Measurements from ENCODE around the gene SSC5D. TPM values are rescaled to one million over a fixed set of nuclear protein-coding genes. Genes with fewer than 3 reads are reported as not detected.

Gene SSC5D
- total RNA-seq, 2 experiments from 2014 or later = 0.42 to 1.3 TPM

DNA sequence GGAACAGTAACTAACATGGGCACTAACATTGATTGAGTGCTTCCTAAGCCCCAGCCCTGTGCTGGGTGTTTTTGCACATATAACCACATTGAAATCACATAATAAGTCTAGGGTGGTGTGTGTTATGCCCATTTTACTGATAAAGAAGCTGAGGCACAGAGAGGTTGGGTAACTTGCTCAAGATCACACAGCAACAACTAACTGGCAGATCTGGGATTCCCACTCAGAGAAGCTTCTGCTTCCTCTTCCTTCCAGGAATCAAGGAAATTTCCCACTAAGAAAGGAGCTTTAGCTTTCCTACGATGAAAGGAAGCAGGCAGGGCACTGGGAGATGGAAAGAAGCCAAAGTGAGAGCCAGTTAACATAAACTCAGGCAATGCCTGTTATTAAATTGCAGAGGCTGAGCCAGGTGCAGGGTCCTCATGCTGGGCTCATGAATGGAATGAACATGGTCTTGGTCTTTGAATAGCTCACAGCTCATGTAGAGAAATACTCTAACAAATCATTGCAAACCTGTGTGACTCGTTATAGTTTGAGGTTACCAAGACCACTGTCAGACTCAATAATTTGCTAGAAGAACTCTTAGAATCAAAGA lies 10.1 kb downstream of the SSC5D start:
- Mint-ChIP-seq H3K27me3 (no peaks in the 10 kb centered on the region), H3K4me3 (no peak overlapping the region), H3K9me3 (no peaks in the 10 kb centered on the region), H3K27ac (no peak overlapping the region), H3K4me1 (ENCODE audit: low read depth) (peaks cover 3% of the 10 kb centered on the region), H3K36me3 (ENCODE audit: low read depth) (no peaks in the 10 kb centered on the region)
- Histone ChIP-seq H3K27ac (ENCODE audit: low read depth in 1 of 2, low read length in 2 of 2) (no peak overlapping the region), H3K4me1 (ENCODE audit: insufficient read depth, low read length) (peaks cover 8% of the 10 kb centered on the region), H3K4me3 (ENCODE audit: low read length) (no peak overlapping the region), H3K9me3 (ENCODE audit: control insufficient read depth in 1 of 2, insufficient read depth in 1 of 2, low read length in 2 of 2) (no peaks in the 10 kb centered on the region), H3K36me3 (ENCODE audit: insufficient read depth, low read length) (no peaks in the 10 kb centered on the region), H3K27me3 (ENCODE audit: control insufficient read depth in 1 of 2, insufficient read depth in 2 of 2, low read length in 2 of 2) (no peaks in the 10 kb centered on the region)
- ChIA-PET CTCF (interaction anchor here (0.8 kb wide), 1 partner anchor 30 kb away, joined by 5 read pairs; no protein-coding TSS in a partner anchor), POLR2A (interaction anchor here (0.6 kb wide), 1 partner anchor 90 kb away, joined by 4 read pairs; no protein-coding TSS in a partner anchor)
- intact Hi-C loops (cut with DNase I, micrococcal nuclease) = no loop called here
- TF ChIP-seq, protein P1, sequence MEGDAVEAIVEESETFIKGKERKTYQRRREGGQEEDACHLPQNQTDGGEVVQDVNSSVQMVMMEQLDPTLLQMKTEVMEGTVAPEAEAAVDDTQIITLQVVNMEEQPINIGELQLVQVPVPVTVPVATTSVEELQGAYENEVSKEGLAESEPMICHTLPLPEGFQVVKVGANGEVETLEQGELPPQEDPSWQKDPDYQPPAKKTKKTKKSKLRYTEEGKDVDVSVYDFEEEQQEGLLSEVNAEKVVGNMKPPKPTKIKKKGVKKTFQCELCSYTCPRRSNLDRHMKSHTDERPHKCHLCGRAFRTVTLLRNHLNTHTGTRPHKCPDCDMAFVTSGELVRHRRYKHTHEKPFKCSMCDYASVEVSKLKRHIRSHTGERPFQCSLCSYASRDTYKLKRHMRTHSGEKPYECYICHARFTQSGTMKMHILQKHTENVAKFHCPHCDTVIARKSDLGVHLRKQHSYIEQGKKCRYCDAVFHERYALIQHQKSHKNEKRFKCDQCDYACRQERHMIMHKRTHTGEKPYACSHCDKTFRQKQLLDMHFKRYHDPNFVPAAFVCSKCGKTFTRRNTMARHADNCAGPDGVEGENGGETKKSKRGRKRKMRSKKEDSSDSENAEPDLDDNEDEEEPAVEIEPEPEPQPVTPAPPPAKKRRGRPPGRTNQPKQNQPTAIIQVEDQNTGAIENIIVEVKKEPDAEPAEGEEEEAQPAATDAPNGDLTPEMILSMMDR (IDR thresholded peaks at IDR 0.05) = no peak
- DNase-seq (no peak), ATAC-seq (ENCODE audit: poor library complexity) (no peak)

DNA sequence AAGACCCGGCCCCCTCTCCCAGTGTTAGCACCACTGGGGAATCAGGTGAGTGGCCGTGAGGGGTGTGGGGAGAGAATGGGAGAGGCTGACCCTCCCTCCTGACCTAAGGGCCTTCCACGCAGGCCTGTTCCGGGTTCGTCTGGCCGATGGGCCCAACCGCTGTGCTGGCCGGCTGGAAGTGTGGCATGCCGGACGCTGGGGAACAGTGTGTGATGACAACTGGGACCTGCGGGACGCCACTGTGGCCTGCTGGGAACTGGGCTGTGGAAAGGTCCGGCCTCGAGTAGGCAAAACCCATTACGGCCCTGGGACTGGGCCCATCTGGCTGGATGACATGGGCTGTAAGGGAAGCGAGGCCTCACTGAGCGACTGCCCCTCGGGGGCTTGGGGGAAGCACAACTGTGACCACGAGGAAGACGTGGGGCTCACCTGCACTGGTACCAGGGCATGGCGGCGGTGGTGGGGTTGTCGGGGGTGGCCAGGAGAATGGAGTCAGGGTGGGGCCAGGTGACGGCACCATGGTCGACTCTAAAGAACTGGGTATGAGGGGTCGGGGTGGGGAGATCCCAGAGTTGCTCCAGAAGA lies 12.2 kb downstream of the SSC5D start:
- intact Hi-C loops (cut with DNase I, micrococcal nuclease) = loop anchor here (5.0 to 10.0 kb wide), 4 partner anchors 196 to 846 kb away; no protein-coding TSS in a partner anchor
- TF ChIP-seq, protein P1 (IDR thresholded peaks at IDR 0.05) = no peak
- Histone ChIP-seq H3K9me3 (ENCODE audit: control insufficient read depth in 1 of 2, insufficient read depth in 1 of 2, low read length in 2 of 2) (no peaks in the 10 kb centered on the region), H3K27ac (ENCODE audit: low read depth in 1 of 2, low read length in 2 of 2) (no peak overlapping the region), H3K4me3 (ENCODE audit: low read length) (no peak overlapping the region), H3K4me1 (ENCODE audit: insufficient read depth, low read length) (peaks cover 13% of the 10 kb centered on the region), H3K27me3 (ENCODE audit: control insufficient read depth in 1 of 2, insufficient read depth in 2 of 2, low read length in 2 of 2) (no peaks in the 10 kb centered on the region), H3K36me3 (ENCODE audit: insufficient read depth, low read length) (no peaks in the 10 kb centered on the region)
- peaks cover 12% of the 10 kb centered on the region for H3K4me1 Mint-ChIP-seq (ENCODE audit: low read depth)
- no peak overlapping the region for H3K27ac Mint-ChIP-seq
- no peaks in the 10 kb centered on the region for H3K27me3 Mint-ChIP-seq
- CTCF ChIA-PET = no interaction called here
- POLR2A ChIA-PET = no interaction called here
- no peak overlapping the region for H3K4me3 Mint-ChIP-seq
- peak in 1 of 14 experiments; percentile 22 for DNase-seq
- H3K36me3 Mint-ChIP-seq (ENCODE audit: low read depth) = no peaks in the 10 kb centered on the region
- no peaks in the 10 kb centered on the region for H3K9me3 Mint-ChIP-seq
- no peak for ATAC-seq (ENCODE audit: poor library complexity)

DNA sequence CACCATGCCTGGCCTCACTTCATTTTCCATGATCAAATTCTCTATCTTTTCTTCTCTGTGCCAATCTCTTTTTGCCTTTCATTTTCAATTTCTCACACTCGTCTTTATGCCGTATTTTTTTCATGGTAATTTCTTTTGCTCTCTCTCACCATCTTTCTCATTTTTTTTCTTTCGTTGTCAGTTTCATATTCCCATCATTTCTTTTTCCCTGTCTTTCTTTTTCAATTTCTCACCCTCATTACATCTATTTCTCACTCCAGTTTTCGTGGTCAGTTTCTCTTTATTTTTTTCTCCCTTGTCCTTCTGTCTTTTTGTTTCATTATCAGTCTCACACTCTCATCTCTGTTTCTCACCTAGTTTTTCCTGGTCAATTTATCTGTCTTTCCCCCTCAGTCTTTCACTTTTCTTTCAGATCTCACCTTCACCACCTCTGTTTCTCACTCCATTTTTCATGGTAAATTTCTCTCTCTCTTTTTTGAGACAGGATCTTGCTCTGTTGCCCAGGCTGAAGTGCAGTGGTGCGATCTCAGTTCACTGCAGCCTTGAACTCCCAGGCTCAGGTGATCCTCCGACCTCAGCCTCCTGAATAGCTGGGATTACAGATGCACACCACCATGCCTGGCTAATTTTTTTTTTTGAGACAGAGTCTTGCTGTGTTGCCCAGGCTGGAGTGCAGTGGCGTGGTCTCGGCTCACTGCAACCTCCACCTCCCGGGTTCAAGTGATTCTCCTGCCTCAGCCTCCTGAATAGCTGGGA lies 14.1 kb downstream of the SSC5D start:
- H3K4me1 Mint-ChIP-seq (ENCODE audit: low read depth) = peaks cover 12% of the 10 kb centered on the region
- DNase-seq (no peak), ATAC-seq (ENCODE audit: poor library complexity) (no peak)
- H3K36me3 Mint-ChIP-seq (ENCODE audit: low read depth) = no peaks in the 10 kb centered on the region
- Histone ChIP-seq H3K9me3 (ENCODE audit: control insufficient read depth in 1 of 2, insufficient read depth in 1 of 2, low read length in 2 of 2) (no peaks in the 10 kb centered on the region), H3K4me1 (ENCODE audit: insufficient read depth, low read length) (peaks cover 13% of the 10 kb centered on the region), H3K4me3 (ENCODE audit: low read length) (no peak overlapping the region), H3K27ac (ENCODE audit: low read depth in 1 of 2, low read length in 2 of 2) (no peak overlapping the region), H3K27me3 (ENCODE audit: control insufficient read depth in 1 of 2, insufficient read depth in 2 of 2, low read length in 2 of 2) (no peaks in the 10 kb centered on the region), H3K36me3 (ENCODE audit: insufficient read depth, low read length) (no peaks in the 10 kb centered on the region)
- no peak overlapping the region for H3K4me3 Mint-ChIP-seq
- intact Hi-C loops (cut with DNase I, micrococcal nuclease) = loop anchor here (5.0 to 10.0 kb wide), 4 partner anchors 198 to 848 kb away; no protein-coding TSS in a partner anchor
- POLR2A ChIA-PET = no interaction called here
- TF ChIP-seq, protein P1 (IDR thresholded peaks at IDR 0.05) = no peak
- CTCF ChIA-PET = no interaction called here
- no peak overlapping the region for H3K27ac Mint-ChIP-seq
- H3K27me3 Mint-ChIP-seq = no peaks in the 10 kb centered on the region
- no peaks in the 10 kb centered on the region for H3K9me3 Mint-ChIP-seq

Data from CD4-positive, alpha-beta T cell (primary cell).